HepG2 (cell line): ENCODE results near the gene ARL4D. TPM values are rescaled to one million over a fixed set of nuclear protein-coding genes. Genes with fewer than 3 reads are reported as not detected.

Source experiments
- ATAC-seq: fragments of 200-7000 bp; cut with Tn5 transposase; 3 replicates; pipeline ENCODE4 v1.9.1; 2020; ENCODE audit warnings: mild to moderate bottlenecking, moderate library complexity
- BruUV-seq: library from RNA; stranded (reverse); fragments of 400-500 nt; replicated peaks from 2 replicates; lab custom pipeline; 2021; lab: Mats Ljungman, UMichigan
- CTCF ChIA-PET: fragments of 300-600 bp; formaldehyde crosslinking; extraction: SDS; loops from one replicate; lab custom pipeline; 2021; ENCODE audit warnings: low total read pairs, inconsistent platforms, low intra/inter-chr PET ratio; lab: Yijun Ruan, JAX
- POLR2A ChIA-PET: fragments of 350-600 bp; sonication (Branson Sonifier 250); formaldehyde crosslinking; loops from one replicate; lab custom pipeline; 2020; ENCODE audit warnings: antibody characterized with exemption, inconsistent platforms; lab: Yijun Ruan, JAX
- DNase-seq: peaks from one replicate; pipeline ENCODE4 v3.0.0-alpha.2; 2015; ENCODE audit warnings: low spot score
- FAIRE-seq: peaks from 3 replicates; lab custom pipeline; 2011; peaks lifted over from hg19 to GRCh38; lab: Jason Lieb, UNC
- H2AFZ ChIP-seq: one replicate; pipeline ENCODE4 v1.6.1; 2011; ENCODE audit warnings: low read length, inconsistent platforms
- H3K27ac ChIP-seq: fragments of 300-600 bp; 3 replicates; pipeline ENCODE4 v1.8.0; 2011; ENCODE audit warnings: mixed run types, mild to moderate bottlenecking, mixed read lengths, low read length, inconsistent platforms; ENCODE audit not compliant: insufficient read depth; ENCODE audit errors: extremely low read length
- H3K27me3 ChIP-seq, 2 experiments: fragments of 200-600 bp in 1 of 2; 2 replicates in 1 of 2; 3 replicates in 1 of 2; pipeline versions ENCODE4 v1.6.0 to v1.8.0; 2011; ENCODE audit warnings: low read length in 2 of 2, mild to moderate bottlenecking in 2 of 2, moderate library complexity in 2 of 2, inconsistent platforms in 1 of 2; ENCODE audit not compliant: insufficient read depth in 2 of 2, control insufficient read depth in 1 of 2
- H3K36me3 ChIP-seq, 2 experiments: fragments of 200-600 bp in 1 of 2; replicated peaks in 1 of 2; 2 replicates in 1 of 2; 3 replicates in 1 of 2; pipeline versions ENCODE4 v1.5.1 to v1.8.0; 2011; ENCODE audit warnings: low read length in 2 of 2, inconsistent platforms in 1 of 2; ENCODE audit not compliant: insufficient read depth in 2 of 2, control insufficient read depth in 1 of 2
- H3K4me1 ChIP-seq: 2 replicates; pipeline ENCODE4 v1.5.1; 2012; ENCODE audit warnings: low read length, inconsistent platforms; ENCODE audit not compliant: insufficient read depth
- H3K4me2 ChIP-seq: 2 replicates; pipeline ENCODE4 v1.6.0; 2011; ENCODE audit warnings: low read depth, low read length, inconsistent platforms
- H3K4me3 ChIP-seq, 3 experiments: fragments of 200-600 bp in 1 of 3; sonication (generic), shearing (Covaris generic) in 1 of 3; replicated peaks in 1 of 3; 2 replicates each; pipeline ENCODE4 v1.5.1; 2011 to 2016; ENCODE audit warnings: low read length in 3 of 3, inconsistent platforms in 2 of 3, low read depth in 2 of 3, mild to moderate bottlenecking in 2 of 3, control low read depth in 1 of 3, mixed read lengths in 1 of 3; ENCODE audit not compliant: insufficient read depth in 1 of 3
- H3K79me2 ChIP-seq: one replicate; pipeline ENCODE4 v1.6.1; 2011; ENCODE audit warnings: low read length, inconsistent platforms; ENCODE audit not compliant: insufficient read depth
- H3K9ac ChIP-seq: 2 replicates; pipeline ENCODE4 v1.6.0; 2011; ENCODE audit warnings: mild to moderate bottlenecking, low read depth, low read length, inconsistent platforms; ENCODE audit not compliant: insufficient read depth
- H3K9me3 ChIP-seq: 2 replicates; pipeline ENCODE4 v1.5.1; 2012; ENCODE audit warnings: mild to moderate bottlenecking, low read length
- H4K20me1 ChIP-seq: 2 replicates; pipeline ENCODE4 v1.6.0; 2011; ENCODE audit warnings: inconsistent platforms, mild to moderate bottlenecking, low read length, moderate library complexity; ENCODE audit not compliant: insufficient read depth
- FOSL2 ChIP-seq: sonication (generic); formaldehyde crosslinking; IDR thresholded peaks from 2 replicates; pipeline ENCODE4 v1.4.0; 2020; ENCODE audit warnings: missing genetic modification reagents
- FOXO1 ChIP-seq: sonication (generic); formaldehyde crosslinking; IDR thresholded peaks from 2 replicates; pipeline ENCODE4 v1.4.0; 2020; ENCODE audit warnings: missing genetic modification reagents
- HMG20B ChIP-seq: conservative IDR thresholded peaks from 2 replicates; pipeline ENCODE4 v1.6.1; 2016; ENCODE audit warnings: missing genetic modification reagents, missing compliant biosample characterization
- MAFK ChIP-seq, 2 experiments: IDR thresholded peaks in 1 of 2; conservative IDR thresholded peaks in 1 of 2; 2 replicates each; pipeline ENCODE4 v1.6.1; 2011; ENCODE audit warnings: improper control_type of control experiment in 2 of 2, low read length in 2 of 2
- MEF2D ChIP-seq: sonication (generic); formaldehyde crosslinking; IDR thresholded peaks from 2 replicates; pipeline ENCODE4 v1.5.1; 2020; ENCODE audit warnings: mild to moderate bottlenecking, missing genetic modification reagents
- NFYC ChIP-seq: IDR thresholded peaks from 2 replicates; pipeline ENCODE4 v1.6.1; 2016; ENCODE audit warnings: missing genetic modification reagents, missing compliant biosample characterization
- NKX3-1 ChIP-seq: sonication (generic); formaldehyde crosslinking; IDR thresholded peaks from 2 replicates; pipeline ENCODE4 v1.5.0; 2020; ENCODE audit warnings: missing genetic modification reagents
- SAP130 ChIP-seq: IDR thresholded peaks from 2 replicates; pipeline ENCODE4 v1.6.1; 2016; ENCODE audit warnings: low read depth
- U2AF1 ChIP-seq: fragments of 200-400 bp; formaldehyde crosslinking; optimal IDR thresholded peaks from 2 replicates; pipeline ENCODE3; 2017; ENCODE audit warnings: mild to moderate bottlenecking, low read depth, low read length
- YY1 ChIP-seq: IDR thresholded peaks from 2 replicates; pipeline ENCODE4 v1.6.1; 2011; ENCODE audit warnings: low read length, low read depth, moderate library complexity, mild to moderate bottlenecking; ENCODE audit not compliant: insufficient read depth, insufficient replicate concordance
- ZNF276 ChIP-seq: sonication (generic); formaldehyde crosslinking; IDR thresholded peaks from 2 replicates; pipeline ENCODE4 v1.4.0; 2020; ENCODE audit warnings: mild to moderate bottlenecking, low read depth, missing genetic modification reagents
- ZNF776 ChIP-seq: sonication (generic); formaldehyde crosslinking; IDR thresholded peaks from 2 replicates; pipeline ENCODE4 v1.4.0; 2020; ENCODE audit warnings: mild to moderate bottlenecking, missing genetic modification reagents
- ZNF878 ChIP-seq: sonication (generic); formaldehyde crosslinking; IDR thresholded peaks from 2 replicates; pipeline ENCODE4 v1.8.1; 2023; ENCODE audit warnings: mild to moderate bottlenecking, missing genetic modification reagents, moderate library complexity
- WGBS: methylation state at CpG from one replicate; pipeline ENCODE4 v1.1.6; 2017; ENCODE audit warnings: low lambda C conversion rate; 5-methylcytosine and 5-hydroxymethylcytosine counted together
- in situ Hi-C: cut with HindIII; loops from 2 replicates; pipeline ENCODE4 v1.10.0; 2017; ENCODE audit warnings: low pct_unique_long_range_greater_than_20kb; ENCODE audit not compliant: extremely low pct_ligation_motif_present
- intact Hi-C: fragments of 100-400 bp; cut with micrococcal nuclease; formaldehyde crosslinking; loops from one replicate; pipeline ENCODE4 v1.10.0; 2022; ENCODE audit not compliant: unreplicated experiment
- polyA plus RNA-seq, 8 experiments: library from polyadenylated mRNA; depleted of rRNA in 3 of 8; stranded (reverse) in 7 of 8; unstranded in 1 of 8; fragments of >200 nt; fragmentation: Illumina TruSeq in 4 of 8; extraction: Trizol in 4 of 8; gene quantifications; 2 replicates each; pipeline versions ENCODE4 v1.2.1 to v1.2.3, GENCODE V29; 2011 to 2016; ENCODE audit warnings: low read depth in 4 of 8, missing spikeins in 1 of 8, mixed read lengths in 1 of 8; ENCODE audit not compliant: insufficient read depth in 1 of 8
- total RNA-seq, 5 experiments: library from RNA; depleted of rRNA; stranded (reverse); fragments of >200 nt; fragmentation: Illumina TruSeq; extraction: Trizol; gene quantifications; 2 replicates each; pipeline ENCODE4 v1.2.3, GENCODE V29; 2016; ENCODE audit warnings: low read depth in 1 of 5

ARL4D gene
- total and polyA plus RNA-seq, 2 of the 13 experiments (the other 11 are each of a cell fraction or from before 2014, with no cell fraction given), result 9.0 to 25.9 TPM

GRCh38 chr17:43444223-43445008 lies 45.6 kb downstream of the ARL4D start:
- in situ Hi-C loops, result no loop called here
- ChIA-PET POLR2A (interaction anchor here (0.8 to 1.3 kb wide), 4 partner anchors 13 to 86 kb away, joined by 3 to 4 read pairs (median 3); partner anchors contain the start of gene ARL4D), CTCF (no interaction called here)
- FAIRE-seq (peak; percentile 77), ATAC-seq (no peak), DNase-seq (no peak)
- intact Hi-C loops, result no loop called here
- TF ChIP-seq U2AF1 (no peak), ZNF276 (CRISPR knock-in tag) (no peak), FOSL2 (CRISPR knock-in tag) (0 out of 2 replicates have a peak, but pooled peaks have one; percentile 19), ZNF878 (0 out of 2 replicates have a peak, but pooled peaks have one; percentile 25), MAFK (conservative IDR thresholded peaks at IDR 0.05 in 1 of 2, IDR thresholded peaks at IDR 0.05 in 1 of 2; ENCODE audit: low read length in 2 of 2) (peak; percentile 45 to 53), HMG20B (CRISPR knock-in tag) (0 out of 2 replicates have a peak, but pooled peaks have one; percentile 40), YY1 (no peak), MEF2D (CRISPR knock-in tag) (no peak), ZNF776 (no peak), FOXO1 (CRISPR knock-in tag) (no peak), NFYC (no peak), NKX3-1 (CRISPR knock-in tag) (no peak), SAP130 (0 out of 2 replicates have a peak, but pooled peaks have one; percentile 1)
- WGBS, result 69% methylated on average over 8 of the region's 8 CpGs
- H3K36me3 ChIP-seq, result no peaks in the 10 kb centered on the region
- H3K9ac ChIP-seq, result no peak overlapping the region
- H3K4me2 ChIP-seq, result peak overlapping the region; percentile 41
- H3K27ac ChIP-seq, result peak overlapping the region; percentile 2
- no peaks in the 10 kb centered on the region for H4K20me1 ChIP-seq
- H3K27me3 ChIP-seq, result no peaks in the 10 kb centered on the region
- peak overlapping the region; percentile 88 for H2AFZ ChIP-seq
- no peak overlapping the region for H3K4me3 ChIP-seq
- H3K79me2 ChIP-seq, result no peaks in the 10 kb centered on the region
- BruUV-seq, result no TSS peak
- H3K9me3 ChIP-seq, result no peaks in the 10 kb centered on the region
- H3K4me1 ChIP-seq, result peaks cover 45% of the 10 kb centered on the region
